HFFc6 (cell line): ENCODE results near the gene CADM2. TPM values are rescaled to one million over a fixed set of nuclear protein-coding genes. Genes with fewer than 3 reads are reported as not detected.
"Not testable (repeated sequence)": the region's sequence is repeated elsewhere in the genome, so short reads cannot be mapped to it uniquely, and the experiment has no call there.

Source experiments
- DNase-seq: peaks from one replicate; pipeline ENCODE4 v3.0.0-alpha.2; 2018
- H3K27ac Mint-ChIP-seq: 2 replicates; pipeline ENCODE4 v1.8.0; 2020; ENCODE audit warnings: mild to moderate bottlenecking, mixed read lengths
- H3K27me3 Mint-ChIP-seq: 2 replicates; pipeline ENCODE4 v1.8.0; 2021; ENCODE audit warnings: mild to moderate bottlenecking, moderate library complexity, mixed read lengths; ENCODE audit not compliant: insufficient read depth
- H3K36me3 Mint-ChIP-seq: 2 replicates; pipeline ENCODE4 v1.8.0; 2021; ENCODE audit warnings: low read depth, mixed read lengths
- H3K4me1 Mint-ChIP-seq: 2 replicates; pipeline ENCODE4 v1.8.0; 2020; ENCODE audit warnings: low read depth, mixed read lengths
- H3K4me3 Mint-ChIP-seq: 2 replicates; pipeline ENCODE4 v1.8.0; 2020; ENCODE audit warnings: mild to moderate bottlenecking, moderate library complexity, mixed read lengths
- H3K9me3 Mint-ChIP-seq: 2 replicates; pipeline ENCODE4 v1.8.0; 2020; ENCODE audit warnings: mild to moderate bottlenecking, mixed read lengths
- total RNA-seq, 6 experiments: library from RNA; stranded (reverse); fragmentation: NEBNext Ultra II Directional; extraction: Animal tissue kit (Norgen Biotek cat#: 25700); gene quantifications; 2 replicates in 1 of 6; 3 replicates in 5 of 6; pipeline ENCODE4 v1.2.3, GENCODE V29; 2021
- TF ChIP-seq, protein P1 (sequence below): fragments of 200-600 bp; sonication (generic); IDR thresholded peaks from 2 replicates; pipeline ENCODE4 v1.5.0; 2021; ENCODE audit warnings: antibody characterized with exemption, mild to moderate bottlenecking

CADM2 gene
- total RNA-seq, 6 experiments from 2014 or later, result not detected

DNA sequence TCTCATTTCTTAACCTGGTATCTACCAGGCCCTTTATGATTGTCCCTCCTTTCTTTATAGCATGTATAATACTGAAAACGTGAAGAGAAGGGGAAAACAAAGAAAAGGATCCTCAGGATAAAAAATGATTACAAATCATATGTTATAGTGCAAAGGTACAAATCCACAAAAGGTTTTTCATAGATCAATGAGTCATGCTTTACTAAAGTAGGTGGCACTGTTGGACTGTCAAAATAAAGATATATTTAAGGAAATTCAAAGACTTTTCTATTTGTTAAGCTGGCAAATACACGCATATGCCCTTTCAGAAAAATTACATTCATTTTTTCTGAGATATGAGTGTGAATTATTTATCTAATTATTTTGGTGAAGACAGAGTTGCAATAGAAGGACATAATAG is 151.6 kb downstream of the CADM2 start:
- no peak for DNase-seq
- TF ChIP-seq, protein P1, sequence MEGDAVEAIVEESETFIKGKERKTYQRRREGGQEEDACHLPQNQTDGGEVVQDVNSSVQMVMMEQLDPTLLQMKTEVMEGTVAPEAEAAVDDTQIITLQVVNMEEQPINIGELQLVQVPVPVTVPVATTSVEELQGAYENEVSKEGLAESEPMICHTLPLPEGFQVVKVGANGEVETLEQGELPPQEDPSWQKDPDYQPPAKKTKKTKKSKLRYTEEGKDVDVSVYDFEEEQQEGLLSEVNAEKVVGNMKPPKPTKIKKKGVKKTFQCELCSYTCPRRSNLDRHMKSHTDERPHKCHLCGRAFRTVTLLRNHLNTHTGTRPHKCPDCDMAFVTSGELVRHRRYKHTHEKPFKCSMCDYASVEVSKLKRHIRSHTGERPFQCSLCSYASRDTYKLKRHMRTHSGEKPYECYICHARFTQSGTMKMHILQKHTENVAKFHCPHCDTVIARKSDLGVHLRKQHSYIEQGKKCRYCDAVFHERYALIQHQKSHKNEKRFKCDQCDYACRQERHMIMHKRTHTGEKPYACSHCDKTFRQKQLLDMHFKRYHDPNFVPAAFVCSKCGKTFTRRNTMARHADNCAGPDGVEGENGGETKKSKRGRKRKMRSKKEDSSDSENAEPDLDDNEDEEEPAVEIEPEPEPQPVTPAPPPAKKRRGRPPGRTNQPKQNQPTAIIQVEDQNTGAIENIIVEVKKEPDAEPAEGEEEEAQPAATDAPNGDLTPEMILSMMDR, result no peak
- H3K4me3 Mint-ChIP-seq, result no peak overlapping the region
- peaks cover 29% of the 10 kb centered on the region for H3K9me3 Mint-ChIP-seq
- no peaks in the 10 kb centered on the region for H3K4me1 Mint-ChIP-seq
- no peaks in the 10 kb centered on the region for H3K36me3 Mint-ChIP-seq
- no peaks in the 10 kb centered on the region; the same call in 1 of the 2 replicates for H3K27me3 Mint-ChIP-seq
- H3K27ac Mint-ChIP-seq, result no peak overlapping the region

DNA sequence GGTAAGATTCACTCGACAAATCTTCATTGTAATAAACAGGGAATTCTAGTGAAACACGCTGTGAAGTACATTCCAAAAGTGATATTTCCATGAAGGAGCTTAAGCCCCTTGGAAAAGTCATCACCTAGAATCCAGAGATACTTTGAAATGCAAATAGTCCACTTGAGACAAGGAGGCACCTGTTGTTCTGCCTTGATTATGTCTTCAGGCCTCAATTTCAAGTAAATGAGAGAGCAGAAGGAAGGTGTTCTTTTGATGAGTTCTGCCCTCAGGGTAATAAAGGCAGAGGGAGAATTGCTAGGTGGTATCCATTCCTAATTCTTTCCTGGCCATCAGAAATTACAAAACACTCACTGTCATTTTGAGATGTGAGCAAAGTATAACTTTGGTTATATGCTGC is 162.1 kb downstream of the CADM2 start:
- H3K27me3 Mint-ChIP-seq, result no peaks in the 10 kb centered on the region; the same call in none of the 2 replicates
- H3K27ac Mint-ChIP-seq, result no peak overlapping the region
- TF ChIP-seq, protein P1, result no peak
- H3K4me1 Mint-ChIP-seq, result no peaks in the 10 kb centered on the region
- no peaks in the 10 kb centered on the region; the same call in 1 of the 2 replicates for H3K36me3 Mint-ChIP-seq
- no peak for DNase-seq
- peaks cover 27% of the 10 kb centered on the region for H3K9me3 Mint-ChIP-seq
- H3K4me3 Mint-ChIP-seq, result no peak overlapping the region

DNA sequence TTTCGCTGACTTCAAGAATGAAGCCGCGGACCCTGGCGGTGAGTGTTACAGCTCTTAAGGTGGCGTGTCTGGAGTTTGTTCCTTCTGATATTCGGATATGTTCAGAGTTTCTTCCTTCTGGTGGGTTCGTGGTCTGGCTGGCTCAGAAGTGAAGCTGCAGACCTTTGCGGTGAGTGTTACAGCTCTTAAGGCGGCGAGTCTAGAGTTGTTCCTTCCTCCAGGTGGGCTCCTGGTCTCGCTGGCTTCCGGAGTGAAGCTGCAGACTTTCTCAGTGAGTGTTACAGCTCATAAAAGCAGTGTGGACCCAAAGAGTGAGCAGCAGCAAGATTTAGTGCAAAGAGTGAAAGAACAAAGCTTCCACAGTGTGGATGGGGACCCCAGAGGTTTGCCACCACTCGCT is 174.1 kb downstream of the CADM2 start:
- not testable (repeated sequence) for H3K9me3 Mint-ChIP-seq, H3K27ac Mint-ChIP-seq, H3K4me1 Mint-ChIP-seq, H3K36me3 Mint-ChIP-seq, H3K27me3 Mint-ChIP-seq, H3K4me3 Mint-ChIP-seq, DNase-seq

DNA sequence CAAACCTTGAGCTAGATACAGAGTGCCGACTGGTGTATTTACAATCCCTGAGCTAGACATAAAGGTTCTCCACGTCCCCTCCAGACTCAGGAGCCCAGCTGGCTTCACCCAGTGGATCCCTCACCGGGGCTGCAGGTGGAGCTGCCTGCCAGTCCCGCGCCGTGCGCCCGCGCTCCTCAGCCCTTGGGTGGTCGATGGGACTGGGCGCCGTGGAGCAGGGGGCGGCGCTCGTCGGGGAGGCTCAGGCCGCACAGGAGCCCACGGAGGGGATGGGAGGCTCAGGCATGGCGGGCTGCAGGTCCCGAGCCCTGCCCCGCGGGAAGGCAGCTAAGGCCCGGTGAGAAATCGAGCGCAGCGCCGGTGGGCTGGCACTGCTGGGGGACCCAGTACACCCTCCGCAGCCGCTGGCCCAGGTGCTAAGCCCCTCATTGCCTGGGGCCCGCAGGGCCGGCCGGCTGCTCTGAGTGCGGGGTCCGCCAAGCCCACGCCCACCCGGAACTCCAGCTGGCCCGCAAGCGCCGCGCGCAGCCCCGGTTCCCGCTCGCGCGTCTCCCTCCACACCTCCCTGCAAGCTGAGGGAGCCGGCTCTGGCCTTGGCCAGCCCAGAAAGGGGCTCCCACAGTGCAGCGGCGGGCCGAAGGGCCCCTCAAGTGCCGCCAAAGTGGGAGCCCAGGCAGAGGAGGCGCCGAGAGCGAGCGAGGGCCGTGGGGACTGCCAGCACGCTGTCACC is 175.1 kb downstream of the CADM2 start:
- not testable (repeated sequence) for H3K27me3 Mint-ChIP-seq, H3K36me3 Mint-ChIP-seq, H3K4me3 Mint-ChIP-seq, H3K27ac Mint-ChIP-seq, DNase-seq, H3K9me3 Mint-ChIP-seq, H3K4me1 Mint-ChIP-seq

DNA sequence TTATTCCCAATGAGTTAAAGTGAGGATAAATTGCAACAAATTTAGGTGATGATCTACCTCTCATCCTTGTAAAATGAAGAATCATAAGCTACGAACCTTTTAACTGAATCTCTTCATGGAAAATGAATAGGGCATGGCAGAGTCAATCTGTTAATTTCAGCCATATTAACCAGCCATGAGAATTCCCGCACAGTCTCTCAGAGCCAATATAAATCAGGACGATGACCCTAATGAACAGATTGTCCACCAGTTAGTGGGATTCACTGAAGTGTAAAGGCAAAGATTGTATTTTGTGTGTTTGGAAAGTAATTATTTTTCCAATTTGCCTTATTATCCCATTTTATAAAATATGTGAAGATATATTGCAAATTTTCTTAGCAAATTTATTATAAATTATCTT is 183.8 kb downstream of the CADM2 start:
- TF ChIP-seq, protein P1, result no peak
- Mint-ChIP-seq H3K4me3 (no peak overlapping the region), H3K36me3 (peaks cover 5% of the 10 kb centered on the region; the same call in 1 of the 2 replicates), H3K27me3 (no peaks in the 10 kb centered on the region), H3K9me3 (peaks cover 26% of the 10 kb centered on the region), H3K4me1 (no peaks in the 10 kb centered on the region), H3K27ac (no peak overlapping the region)
- no peak for DNase-seq

DNA sequence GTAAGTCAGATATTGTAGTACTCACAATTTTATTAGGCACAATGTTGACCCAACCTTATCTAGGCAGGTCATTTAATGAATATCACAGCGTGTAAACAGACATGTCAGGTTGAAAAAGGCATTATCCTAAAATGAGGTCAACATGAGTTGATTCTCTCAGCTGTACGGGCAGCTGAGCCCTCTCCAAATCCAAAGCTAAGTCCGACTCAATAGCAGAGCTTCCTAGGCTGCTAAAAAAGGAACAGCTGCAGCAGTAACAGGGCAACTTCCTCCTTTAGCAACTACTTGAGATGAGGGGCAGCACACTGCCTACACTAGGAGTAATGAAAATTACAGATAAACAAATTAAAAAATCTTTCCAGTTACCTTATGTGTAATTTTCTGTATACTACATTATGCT is 189.2 kb downstream of the CADM2 start:
- no peak overlapping the region for H3K27ac Mint-ChIP-seq
- H3K4me1 Mint-ChIP-seq, result no peaks in the 10 kb centered on the region
- TF ChIP-seq, protein P1, result no peak
- H3K4me3 Mint-ChIP-seq, result no peak overlapping the region
- no peaks in the 10 kb centered on the region for H3K27me3 Mint-ChIP-seq
- H3K9me3 Mint-ChIP-seq, result peaks cover 29% of the 10 kb centered on the region
- H3K36me3 Mint-ChIP-seq, result peaks cover 5% of the 10 kb centered on the region; the same call in 1 of the 2 replicates
- DNase-seq, result no peak
